ENCODE results near the gene TNN.

TNN gene

GRCh38 chr1:175078629-175079028 lies 11.0 kb downstream of the TNN start:
- no peak for DNase-seq (ENCODE audit: low read depth)
- no peak overlapping the region for H3K4me3 ChIP-seq (ENCODE audit: low read depth, low read length)
- no peak for TF ChIP-seq CTCF (IDR thresholded peaks at IDR 0.05; ENCODE audit: insufficient read depth, low read depth, low read length, missing control alignments)

DNA sequence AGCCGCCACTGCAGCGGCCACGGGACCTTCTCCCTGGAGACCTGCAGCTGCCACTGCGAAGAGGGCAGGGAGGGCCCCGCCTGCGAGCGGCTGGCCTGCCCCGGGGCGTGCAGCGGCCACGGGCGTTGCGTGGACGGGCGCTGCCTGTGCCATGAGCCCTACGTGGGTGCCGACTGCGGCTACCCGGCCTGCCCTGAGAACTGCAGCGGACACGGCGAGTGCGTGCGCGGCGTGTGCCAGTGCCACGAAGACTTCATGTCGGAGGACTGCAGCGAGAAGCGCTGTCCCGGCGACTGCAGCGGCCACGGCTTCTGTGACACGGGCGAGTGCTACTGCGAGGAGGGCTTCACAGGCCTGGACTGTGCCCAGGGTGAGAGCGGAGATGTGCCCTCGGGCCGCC lies 11.7 kb downstream of the TNN start:
- no peak for DNase-seq (ENCODE audit: low read depth)
- no peak for TF ChIP-seq CTCF (IDR thresholded peaks at IDR 0.05; ENCODE audit: insufficient read depth, low read depth, low read length, missing control alignments)
- no peak overlapping the region for H3K4me3 ChIP-seq (ENCODE audit: low read depth, low read length)

DNA sequence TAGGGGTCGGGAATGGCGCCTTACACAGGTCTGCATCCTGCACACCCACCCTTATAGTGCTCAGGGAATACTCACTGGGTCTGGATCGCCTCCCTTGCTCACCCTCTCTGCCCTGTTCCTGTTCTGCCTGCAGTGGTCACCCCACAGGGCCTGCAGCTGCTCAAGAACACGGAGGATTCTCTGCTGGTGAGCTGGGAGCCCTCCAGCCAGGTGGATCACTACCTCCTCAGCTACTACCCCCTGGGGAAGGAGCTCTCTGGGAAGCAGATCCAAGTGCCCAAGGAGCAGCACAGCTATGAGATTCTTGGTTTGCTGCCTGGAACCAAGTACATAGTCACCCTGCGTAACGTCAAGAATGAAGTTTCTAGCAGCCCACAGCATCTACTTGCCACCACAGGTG lies 12.4 kb downstream of the TNN start:
- no peak for TF ChIP-seq CTCF (IDR thresholded peaks at IDR 0.05; ENCODE audit: insufficient read depth, low read depth, low read length, missing control alignments)
- no peak overlapping the region for H3K4me3 ChIP-seq (ENCODE audit: low read depth, low read length)
- DNase-seq (ENCODE audit: low read depth), result no peak

- DNase-seq (ENCODE audit: low read depth), result no peak
Measured at GRCh38 chr1:175081983-175082382, 14.3 kb downstream of the TNN start.

GRCh38 chr1:175088525-175088951 lies 20.9 kb downstream of the TNN start:
- DNase-seq (ENCODE audit: low read depth), result no peak
- TF ChIP-seq CTCF (IDR thresholded peaks at IDR 0.05; ENCODE audit: insufficient read depth, low read depth, low read length, missing control alignments), result no peak

More at GRCh38 chr1:175081983-175082382, 14.3 kb downstream of the TNN start:
- no peak for TF ChIP-seq CTCF (IDR thresholded peaks at IDR 0.05; ENCODE audit: insufficient read depth, low read depth, low read length, missing control alignments)
- H3K4me3 ChIP-seq (ENCODE audit: low read depth, low read length), result no peak overlapping the region

GRCh38 chr1:175089136-175089718 lies 21.6 kb downstream of the TNN start:
- TF ChIP-seq CTCF (IDR thresholded peaks at IDR 0.05; ENCODE audit: insufficient read depth, low read depth, low read length, missing control alignments), result no peak
- H3K4me3 ChIP-seq (ENCODE audit: low read depth, low read length), result no peak overlapping the region
- no peak for DNase-seq (ENCODE audit: low read depth)

More at GRCh38 chr1:175088525-175088951, 20.9 kb downstream of the TNN start:
- no peak overlapping the region for H3K4me3 ChIP-seq (ENCODE audit: low read depth, low read length)

- no peak overlapping the region for H3K4me3 ChIP-seq (ENCODE audit: low read depth, low read length)
- TF ChIP-seq CTCF (IDR thresholded peaks at IDR 0.05; ENCODE audit: insufficient read depth, low read depth, low read length, missing control alignments), result no peak
- DNase-seq (ENCODE audit: low read depth), result no peak
Measured at GRCh38 chr1:175090780-175091179, 23.1 kb downstream of the TNN start.

Data from GM12865 (cell line).